ENCODE results near the gene XPA. TPM values are rescaled to one million over a fixed set of nuclear protein-coding genes. Genes with fewer than 3 reads are reported as not detected.
A peak's percentile ranks its signal among the peaks of the same experiment; 100 is the strongest.
"Not testable (repeated sequence)": the region's sequence is repeated elsewhere in the genome, so short reads cannot be mapped to it uniquely, and the experiment has no call there.

The XPA gene
- total RNA-seq, 1 donor from 2014 or later: 3.2 TPM

- Histone ChIP-seq H3K9me3 (no peaks in the 10 kb centered on the region), H3K27me3 (no peaks in the 10 kb centered on the region), H3K36me3 (no peaks in the 10 kb centered on the region), H3K4me3 (no peak overlapping the region), H3K4me1 (peaks cover 0 to 17% of the 10 kb centered on the region in 2 donors), H3K27ac (peak overlapping the region; percentile 82)
- no peak for TF ChIP-seq CTCF (IDR thresholded peaks at IDR 0.05)
- peak in 1 of 2 donors; percentile 80 for DNase-seq (ENCODE audit: low spot score in 2 of 2)
- intact Hi-C loops (cut with DNase I): loop anchor here (5.0 kb wide), 2 partner anchors 279 to 354 kb away; partner anchors contain the start of genes ANP32B and NANS
Observed at GRCh38 chr9:97703437-97704344, 6.6 kb upstream of the XPA start.

GRCh38 chr9:97699824-97700223, 2.7 kb upstream of the XPA start:
- not testable (repeated sequence) for H3K4me3 ChIP-seq; H3K27ac ChIP-seq; H3K36me3 ChIP-seq; H3K9me3 ChIP-seq; DNase-seq (ENCODE audit: low spot score in 2 of 2); H3K27me3 ChIP-seq
- peaks cover 0 to 31% of the 10 kb centered on the region in 2 donors for H3K4me1 ChIP-seq
- intact Hi-C loops (cut with DNase I): loop anchor here (5.0 kb wide), 2 partner anchors 282 to 357 kb away; partner anchors contain the start of genes ANP32B and NANS

- intact Hi-C loops (cut with DNase I); H3K27ac ChIP-seq; H3K27me3 ChIP-seq; H3K36me3 ChIP-seq; H3K9me3 ChIP-seq; H3K4me3 ChIP-seq: not testable (repeated sequence)
- peak in 1 of 2 donors; percentile 18 for DNase-seq (ENCODE audit: low spot score in 2 of 2)
- peaks cover 0 to 31% of the 10 kb centered on the region in 2 donors for H3K4me1 ChIP-seq
Observed at GRCh38 chr9:97699281-97699680, 2.1 kb upstream of the XPA start.

- Histone ChIP-seq H3K36me3 (no peaks in the 10 kb centered on the region), H3K27me3 (no peaks in the 10 kb centered on the region), H3K9me3 (no peaks in the 10 kb centered on the region), H3K4me1 (peaks cover 0 to 32% of the 10 kb centered on the region in 2 donors), H3K27ac (no peak overlapping the region), H3K4me3 (no peak overlapping the region)
- intact Hi-C loops (cut with DNase I): no loop called here
- no peak for TF ChIP-seq CTCF (IDR thresholded peaks at IDR 0.05)
- DNase-seq (ENCODE audit: low spot score in 2 of 2): no peak
Observed at GRCh38 chr9:97698865-97699264, 1.7 kb upstream of the XPA start.

- Histone ChIP-seq H3K36me3 (peaks cover 0 to 1% of the 10 kb centered on the region in 2 donors), H3K9me3 (no peaks in the 10 kb centered on the region), H3K27me3 (no peaks in the 10 kb centered on the region), H3K4me3 (peak overlapping the region; percentile 73 to 81), H3K27ac (peak overlapping the region; percentile 93 to 96), H3K4me1 (peaks cover 0 to 25% of the 10 kb centered on the region in 2 donors)
- no peak for TF ChIP-seq CTCF (IDR thresholded peaks at IDR 0.05)
- DNase-seq (ENCODE audit: low spot score in 2 of 2): no peak
- intact Hi-C loops (cut with DNase I): loop anchor here (2.0 kb wide), 1 partner anchor 65 kb away; the partner anchor contains the start of genes NCBP1 and TSTD2
Observed at GRCh38 chr9:97697837-97698236, 697 bp upstream of the XPA start.

- Histone ChIP-seq H3K27me3 (no peaks in the 10 kb centered on the region), H3K36me3 (peaks cover 4 to 16% of the 10 kb centered on the region in 2 donors), H3K4me3 (peak overlapping the region; percentile 73 to 81), H3K27ac (peak overlapping the region; percentile 93 to 96), H3K4me1 (peaks cover 0 to 25% of the 10 kb centered on the region in 2 donors), H3K9me3 (no peaks in the 10 kb centered on the region)
- TF ChIP-seq CTCF (IDR thresholded peaks at IDR 0.05): no peak
- no peak for DNase-seq (ENCODE audit: low spot score in 2 of 2)
- intact Hi-C loops (cut with DNase I): loop anchor here (2.0 kb wide), 1 partner anchor 63 kb away; the partner anchor contains the start of genes NCBP1 and TSTD2
Observed at GRCh38 chr9:97695995-97696802, 941 bp downstream of the XPA start.
